HepG2 (cell line): ENCODE results near the gene KRTAP5-6. TPM values are rescaled to one million over a fixed set of nuclear protein-coding genes. Genes with fewer than 3 reads are reported as not detected.

Source experiments
- ATAC-seq: fragments of 200-7000 bp; cut with Tn5 transposase; 3 replicates; pipeline ENCODE4 v1.9.1; 2020; ENCODE audit warnings: mild to moderate bottlenecking, moderate library complexity
- BruUV-seq: library from RNA; stranded (reverse); fragments of 400-500 nt; replicated peaks from 2 replicates; lab custom pipeline; 2021; lab: Mats Ljungman, UMichigan
- CTCF ChIA-PET: fragments of 300-600 bp; formaldehyde crosslinking; extraction: SDS; loops from one replicate; lab custom pipeline; 2021; ENCODE audit warnings: low total read pairs, inconsistent platforms, low intra/inter-chr PET ratio; lab: Yijun Ruan, JAX
- POLR2A ChIA-PET: fragments of 350-600 bp; sonication (Branson Sonifier 250); formaldehyde crosslinking; loops from one replicate; lab custom pipeline; 2020; ENCODE audit warnings: antibody characterized with exemption, inconsistent platforms; lab: Yijun Ruan, JAX
- DNase-seq: peaks from one replicate; pipeline ENCODE4 v3.0.0-alpha.2; 2015; ENCODE audit warnings: low spot score
- FAIRE-seq: peaks from 3 replicates; lab custom pipeline; 2011; peaks lifted over from hg19 to GRCh38; lab: Jason Lieb, UNC
- H2AFZ ChIP-seq: one replicate; pipeline ENCODE4 v1.6.1; 2011; ENCODE audit warnings: low read length, inconsistent platforms
- H3K27ac ChIP-seq: fragments of 300-600 bp; 3 replicates; pipeline ENCODE4 v1.8.0; 2011; ENCODE audit warnings: mixed run types, mild to moderate bottlenecking, mixed read lengths, low read length, inconsistent platforms; ENCODE audit not compliant: insufficient read depth; ENCODE audit errors: extremely low read length
- H3K27me3 ChIP-seq, 2 experiments: fragments of 200-600 bp in 1 of 2; 2 replicates in 1 of 2; 3 replicates in 1 of 2; pipeline versions ENCODE4 v1.6.0 to v1.8.0; 2011; ENCODE audit warnings: low read length in 2 of 2, mild to moderate bottlenecking in 2 of 2, moderate library complexity in 2 of 2, inconsistent platforms in 1 of 2; ENCODE audit not compliant: insufficient read depth in 2 of 2, control insufficient read depth in 1 of 2
- H3K36me3 ChIP-seq, 2 experiments: fragments of 200-600 bp in 1 of 2; replicated peaks in 1 of 2; 2 replicates in 1 of 2; 3 replicates in 1 of 2; pipeline versions ENCODE4 v1.5.1 to v1.8.0; 2011; ENCODE audit warnings: low read length in 2 of 2, inconsistent platforms in 1 of 2; ENCODE audit not compliant: insufficient read depth in 2 of 2, control insufficient read depth in 1 of 2
- H3K4me1 ChIP-seq: 2 replicates; pipeline ENCODE4 v1.5.1; 2012; ENCODE audit warnings: low read length, inconsistent platforms; ENCODE audit not compliant: insufficient read depth
- H3K4me2 ChIP-seq: 2 replicates; pipeline ENCODE4 v1.6.0; 2011; ENCODE audit warnings: low read depth, low read length, inconsistent platforms
- H3K4me3 ChIP-seq, 3 experiments: fragments of 200-600 bp in 1 of 3; sonication (generic), shearing (Covaris generic) in 1 of 3; replicated peaks in 1 of 3; 2 replicates each; pipeline ENCODE4 v1.5.1; 2011 to 2016; ENCODE audit warnings: low read length in 3 of 3, inconsistent platforms in 2 of 3, low read depth in 2 of 3, mild to moderate bottlenecking in 2 of 3, control low read depth in 1 of 3, mixed read lengths in 1 of 3; ENCODE audit not compliant: insufficient read depth in 1 of 3
- H3K79me2 ChIP-seq: one replicate; pipeline ENCODE4 v1.6.1; 2011; ENCODE audit warnings: low read length, inconsistent platforms; ENCODE audit not compliant: insufficient read depth
- H3K9ac ChIP-seq: 2 replicates; pipeline ENCODE4 v1.6.0; 2011; ENCODE audit warnings: mild to moderate bottlenecking, low read depth, low read length, inconsistent platforms; ENCODE audit not compliant: insufficient read depth
- H3K9me3 ChIP-seq: 2 replicates; pipeline ENCODE4 v1.5.1; 2012; ENCODE audit warnings: mild to moderate bottlenecking, low read length
- H4K20me1 ChIP-seq: 2 replicates; pipeline ENCODE4 v1.6.0; 2011; ENCODE audit warnings: inconsistent platforms, mild to moderate bottlenecking, low read length, moderate library complexity; ENCODE audit not compliant: insufficient read depth
- SRY ChIP-seq: sonication (generic); formaldehyde crosslinking; IDR thresholded peaks from 2 replicates; pipeline ENCODE4 v1.8.0; 2022; ENCODE audit warnings: mild to moderate bottlenecking, missing genetic modification reagents
- ZBTB1 ChIP-seq: sonication (generic); formaldehyde crosslinking; IDR thresholded peaks from 2 replicates; pipeline ENCODE4 v1.4.0; 2020; ENCODE audit warnings: missing genetic modification reagents, borderline replicate concordance
- WGBS: methylation state at CpG from one replicate; pipeline ENCODE4 v1.1.6; 2017; ENCODE audit warnings: low lambda C conversion rate; 5-methylcytosine and 5-hydroxymethylcytosine counted together
- in situ Hi-C: cut with HindIII; loops from 2 replicates; pipeline ENCODE4 v1.10.0; 2017; ENCODE audit warnings: low pct_unique_long_range_greater_than_20kb; ENCODE audit not compliant: extremely low pct_ligation_motif_present
- intact Hi-C: fragments of 100-400 bp; cut with micrococcal nuclease; formaldehyde crosslinking; loops from one replicate; pipeline ENCODE4 v1.10.0; 2022; ENCODE audit not compliant: unreplicated experiment
- polyA plus RNA-seq, 8 experiments: library from polyadenylated mRNA; depleted of rRNA in 3 of 8; stranded (reverse) in 7 of 8; unstranded in 1 of 8; fragments of >200 nt; fragmentation: Illumina TruSeq in 4 of 8; extraction: Trizol in 4 of 8; gene quantifications; 2 replicates each; pipeline versions ENCODE4 v1.2.1 to v1.2.3, GENCODE V29; 2011 to 2016; ENCODE audit warnings: low read depth in 4 of 8, missing spikeins in 1 of 8, mixed read lengths in 1 of 8; ENCODE audit not compliant: insufficient read depth in 1 of 8
- total RNA-seq, 5 experiments: library from RNA; depleted of rRNA; stranded (reverse); fragments of >200 nt; fragmentation: Illumina TruSeq; extraction: Trizol; gene quantifications; 2 replicates each; pipeline ENCODE4 v1.2.3, GENCODE V29; 2016; ENCODE audit warnings: low read depth in 1 of 5
- TF ChIP-seq, protein P1 (sequence below): sonication (generic); formaldehyde crosslinking; IDR thresholded peaks from 2 replicates; pipeline ENCODE4 v1.8.1; 2022; ENCODE audit warnings: mild to moderate bottlenecking, missing genetic modification reagents
- TF ChIP-seq, protein P2 (sequence below): sonication (generic); formaldehyde crosslinking; IDR thresholded peaks from 2 replicates; pipeline ENCODE4 v1.5.1; 2020; ENCODE audit warnings: missing genetic modification reagents, mild to moderate bottlenecking, borderline replicate concordance
- TF ChIP-seq, protein P3 (sequence below): sonication (generic); formaldehyde crosslinking; IDR thresholded peaks from 2 replicates; pipeline ENCODE4 v1.9.0; 2021; ENCODE audit warnings: missing genetic modification reagents, borderline replicate concordance

The KRTAP5-6 gene
- total and polyA plus RNA-seq, 2 of the 13 experiments (the other 11 are each of a cell fraction or from before 2014, with no cell fraction given): not detected

DNA sequence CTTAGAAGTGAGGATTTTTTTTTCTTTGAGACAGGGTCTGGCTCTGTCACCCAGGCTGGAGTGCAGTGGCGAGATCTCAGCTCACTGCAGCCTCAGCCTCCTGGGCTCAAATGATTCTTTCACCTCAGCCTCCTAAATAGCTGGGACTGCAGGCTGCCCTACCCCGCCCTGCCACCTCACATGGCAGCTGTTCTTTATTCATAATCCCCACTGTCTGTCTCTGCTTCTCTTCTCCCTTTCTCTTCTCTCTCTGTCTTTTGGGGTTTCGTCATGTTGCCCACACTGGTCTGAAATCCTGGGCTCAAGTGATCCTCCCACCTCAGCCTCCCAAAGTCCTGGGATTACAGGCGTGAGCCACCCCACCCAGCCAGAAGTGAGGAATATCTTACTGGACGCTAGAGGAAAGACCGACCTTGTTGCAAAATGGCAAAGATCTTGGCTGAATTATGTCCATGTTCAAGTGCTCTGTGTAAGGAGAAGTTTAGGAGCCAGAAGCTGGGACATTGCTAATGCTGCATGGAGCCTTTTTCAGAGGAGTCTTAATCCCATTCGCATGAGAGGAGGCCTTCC is 45.5 kb upstream of the KRTAP5-6 start:
- DNase-seq: no peak
- in situ Hi-C loops: no loop called here
- TF ChIP-seq, protein P1, sequence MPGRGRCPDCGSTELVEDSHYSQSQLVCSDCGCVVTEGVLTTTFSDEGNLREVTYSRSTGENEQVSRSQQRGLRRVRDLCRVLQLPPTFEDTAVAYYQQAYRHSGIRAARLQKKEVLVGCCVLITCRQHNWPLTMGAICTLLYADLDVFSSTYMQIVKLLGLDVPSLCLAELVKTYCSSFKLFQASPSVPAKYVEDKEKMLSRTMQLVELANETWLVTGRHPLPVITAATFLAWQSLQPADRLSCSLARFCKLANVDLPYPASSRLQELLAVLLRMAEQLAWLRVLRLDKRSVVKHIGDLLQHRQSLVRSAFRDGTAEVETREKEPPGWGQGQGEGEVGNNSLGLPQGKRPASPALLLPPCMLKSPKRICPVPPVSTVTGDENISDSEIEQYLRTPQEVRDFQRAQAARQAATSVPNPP (CRISPR knock-in tag): no peak
- TF ChIP-seq, protein P2, sequence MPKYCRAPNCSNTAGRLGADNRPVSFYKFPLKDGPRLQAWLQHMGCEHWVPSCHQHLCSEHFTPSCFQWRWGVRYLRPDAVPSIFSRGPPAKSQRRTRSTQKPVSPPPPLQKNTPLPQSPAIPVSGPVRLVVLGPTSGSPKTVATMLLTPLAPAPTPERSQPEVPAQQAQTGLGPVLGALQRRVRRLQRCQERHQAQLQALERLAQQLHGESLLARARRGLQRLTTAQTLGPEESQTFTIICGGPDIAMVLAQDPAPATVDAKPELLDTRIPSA (CRISPR knock-in tag): no peak
- no peak for TF ChIP-seq SRY (CRISPR knock-in tag)
- TF ChIP-seq ZBTB1 (CRISPR knock-in tag): no peak
- TF ChIP-seq, protein P3, sequence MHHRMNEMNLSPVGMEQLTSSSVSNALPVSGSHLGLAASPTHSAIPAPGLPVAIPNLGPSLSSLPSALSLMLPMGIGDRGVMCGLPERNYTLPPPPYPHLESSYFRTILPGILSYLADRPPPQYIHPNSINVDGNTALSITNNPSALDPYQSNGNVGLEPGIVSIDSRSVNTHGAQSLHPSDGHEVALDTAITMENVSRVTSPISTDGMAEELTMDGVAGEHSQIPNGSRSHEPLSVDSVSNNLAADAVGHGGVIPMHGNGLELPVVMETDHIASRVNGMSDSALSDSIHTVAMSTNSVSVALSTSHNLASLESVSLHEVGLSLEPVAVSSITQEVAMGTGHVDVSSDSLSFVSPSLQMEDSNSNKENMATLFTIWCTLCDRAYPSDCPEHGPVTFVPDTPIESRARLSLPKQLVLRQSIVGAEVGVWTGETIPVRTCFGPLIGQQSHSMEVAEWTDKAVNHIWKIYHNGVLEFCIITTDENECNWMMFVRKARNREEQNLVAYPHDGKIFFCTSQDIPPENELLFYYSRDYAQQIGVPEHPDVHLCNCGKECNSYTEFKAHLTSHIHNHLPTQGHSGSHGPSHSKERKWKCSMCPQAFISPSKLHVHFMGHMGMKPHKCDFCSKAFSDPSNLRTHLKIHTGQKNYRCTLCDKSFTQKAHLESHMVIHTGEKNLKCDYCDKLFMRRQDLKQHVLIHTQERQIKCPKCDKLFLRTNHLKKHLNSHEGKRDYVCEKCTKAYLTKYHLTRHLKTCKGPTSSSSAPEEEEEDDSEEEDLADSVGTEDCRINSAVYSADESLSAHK (CRISPR knock-in tag): no peak
- TF ChIP-seq, all 625 proteins: peak for 0
- H4K20me1 ChIP-seq: no peaks in the 10 kb centered on the region
- H3K79me2 ChIP-seq: no peaks in the 10 kb centered on the region
- no peaks in the 10 kb centered on the region for H3K36me3 ChIP-seq
- H3K9me3 ChIP-seq: no peaks in the 10 kb centered on the region
- H3K4me3 ChIP-seq: no peak overlapping the region
- no peak overlapping the region for H3K27ac ChIP-seq
- WGBS: 78% methylated on average over 7 of the region's 7 CpGs
- ATAC-seq (no peak), FAIRE-seq (no peak)
- ChIA-PET CTCF (interaction anchor here (2.1 to 4.9 kb wide), 4 partner anchors 42 to 500 kb away, joined by 10 to 37 read pairs (median 24); no protein-coding TSS in a partner anchor), POLR2A (interaction anchor here (1.4 to 2.1 kb wide), 3 partner anchors 41 to 183 kb away, joined by 5 to 16 read pairs (median 6); no protein-coding TSS in a partner anchor)
- no peak overlapping the region for H3K4me2 ChIP-seq
- peaks cover 70% of the 10 kb centered on the region for H3K4me1 ChIP-seq
- H3K27me3 ChIP-seq: peaks cover 0 to 9% of the 10 kb centered on the region in 2 experiments; a peak in 2 of 5 replicates
- H2AFZ ChIP-seq: no peak overlapping the region
- intact Hi-C loops: loop anchor here (5.0 kb wide), 1 partner anchor 501 kb away; no protein-coding TSS in a partner anchor
- no peak overlapping the region for H3K9ac ChIP-seq
- no TSS peak for BruUV-seq
